HG03442 (cell line): Measurements from ENCODE around the gene DACT2.
"Not testable (repeated sequence)": the region's sequence is repeated elsewhere in the genome, so short reads cannot be mapped to it uniquely, and the experiment has no call there.

Source experiments
- ATAC-seq: cut with Tn5 transposase; IDR thresholded peaks from one replicate; pipeline ENCODE4 v1.9.1; 2021; ENCODE audit warnings: mild to moderate bottlenecking, moderate library complexity; ENCODE audit not compliant: unreplicated experiment

DACT2 gene

GRCh38 chr6:168305096-168305749 lies 14.4 kb downstream of the DACT2 start:
- no peak for ATAC-seq

- ATAC-seq, result no peak
Observed at GRCh38 chr6:168304752-168305015, 14.9 kb downstream of the DACT2 start.

- ATAC-seq, result no peak
Observed at GRCh38 chr6:168303982-168304751, 15.4 kb downstream of the DACT2 start.

GRCh38 chr6:168302534-168302933 lies 17.0 kb downstream of the DACT2 start:
- ATAC-seq, result no peak

GRCh38 chr6:168301648-168302398 lies 17.8 kb downstream of the DACT2 start:
- no peak for ATAC-seq

GRCh38 chr6:168300975-168301647 lies 18.5 kb downstream of the DACT2 start:
- no peak for ATAC-seq

- no peak for ATAC-seq
Observed at GRCh38 chr6:168299541-168300511, 19.8 kb downstream of the DACT2 start.

- ATAC-seq, result no peak
Observed at GRCh38 chr6:168297643-168298042, 21.9 kb downstream of the DACT2 start.

GRCh38 chr6:168294901-168295300 lies 24.7 kb downstream of the DACT2 start:
- no peak for ATAC-seq

GRCh38 chr6:168293636-168294530 lies 25.7 kb downstream of the DACT2 start:
- no peak for ATAC-seq

- ATAC-seq, result no peak
Observed at GRCh38 chr6:168292826-168293225, 26.8 kb downstream of the DACT2 start.

- ATAC-seq, result no peak
Observed at GRCh38 chr6:168291450-168291849, 28.1 kb downstream of the DACT2 start.

GRCh38 chr6:168290095-168290494 lies 29.5 kb downstream of the DACT2 start:
- no peak for ATAC-seq

GRCh38 chr6:168289571-168289962 lies 30.0 kb downstream of the DACT2 start:
- no peak for ATAC-seq

- no peak for ATAC-seq
Observed at GRCh38 chr6:168288781-168289570, 30.6 kb downstream of the DACT2 start.

GRCh38 chr6:168287460-168287859 lies 32.1 kb downstream of the DACT2 start:
- ATAC-seq, result not testable (repeated sequence)

GRCh38 chr6:168286771-168287446 lies 32.7 kb downstream of the DACT2 start:
- ATAC-seq, result not testable (repeated sequence)

- ATAC-seq, result no peak
Observed at GRCh38 chr6:168286116-168286515, 33.5 kb downstream of the DACT2 start.
